NK-92 treated with Interleukin-12 subunit alpha and Interleukin-12 subunit beta, amount 100 ng/mL, for 24 hours (cell line): ENCODE data around the gene THSD7A.

ENCODE experiments used
- DNase-seq: peaks from one replicate; lab custom pipeline; 2025; lab: John Stamatoyannopoulos, UW

Gene THSD7A

DNA sequence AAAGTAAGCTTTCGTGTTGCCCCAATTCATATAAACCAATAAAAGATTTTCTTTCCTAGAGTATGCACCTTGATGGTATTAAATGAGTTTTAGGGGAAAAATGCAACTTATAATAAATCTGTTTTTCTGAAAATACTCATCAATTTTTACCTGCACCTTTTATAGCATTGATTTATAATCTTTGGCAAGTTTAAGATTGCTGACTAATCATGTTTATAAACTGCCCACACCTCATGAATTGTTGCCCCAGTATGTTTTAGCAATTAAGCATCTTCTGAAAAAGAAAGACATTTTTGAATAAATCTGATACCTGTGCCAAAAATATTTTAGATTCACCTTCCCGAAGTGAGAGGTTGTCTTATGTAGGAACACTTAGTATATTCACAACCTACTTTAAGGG is 420.0 kb downstream of the THSD7A start:
- DNase-seq, result no peak

DNA sequence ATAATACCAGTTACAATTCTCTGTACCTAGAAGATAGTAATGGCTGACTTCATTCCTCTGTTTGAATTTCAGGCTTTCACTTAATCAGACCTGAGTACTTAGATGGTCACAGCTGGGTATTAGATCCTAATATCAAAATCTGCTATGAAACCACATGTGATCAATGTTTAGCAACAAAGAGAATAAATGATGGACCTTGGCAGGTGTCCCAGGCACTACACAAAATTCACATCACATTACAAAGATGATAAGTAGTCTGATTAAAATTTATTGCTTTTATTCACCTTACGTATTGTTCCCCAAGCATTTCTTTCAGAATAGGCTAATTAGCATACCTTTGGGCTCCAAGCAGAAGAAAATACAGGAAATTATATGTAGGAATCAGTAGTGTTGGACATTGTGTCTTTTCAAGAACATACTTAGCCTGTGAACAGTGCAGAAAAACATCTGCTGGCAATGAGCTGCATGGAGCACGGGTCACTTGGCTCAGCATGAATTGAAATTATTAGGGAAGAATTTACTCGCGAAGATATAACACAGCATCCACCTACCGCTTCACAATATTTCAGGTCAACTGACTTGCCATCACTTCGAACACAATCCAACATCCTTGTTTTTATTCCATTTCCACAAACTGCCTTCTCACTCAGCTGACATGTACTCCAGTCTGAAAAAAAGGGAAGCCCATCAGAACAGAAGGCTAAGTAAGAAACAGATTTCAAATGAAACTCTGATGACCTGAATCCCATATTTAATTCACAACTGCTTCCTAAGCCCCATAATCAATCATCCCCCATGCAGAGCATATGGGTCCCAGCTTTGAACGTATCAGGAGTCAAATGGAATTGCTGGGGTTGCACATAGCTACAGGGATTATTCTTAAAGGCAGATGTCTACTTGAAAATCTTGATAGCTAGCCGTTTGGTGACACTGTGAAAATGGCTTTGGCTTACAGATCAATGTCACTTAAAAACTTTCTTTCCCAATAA is 421.0 kb downstream of the THSD7A start:
- DNase-seq, result no peak

DNA sequence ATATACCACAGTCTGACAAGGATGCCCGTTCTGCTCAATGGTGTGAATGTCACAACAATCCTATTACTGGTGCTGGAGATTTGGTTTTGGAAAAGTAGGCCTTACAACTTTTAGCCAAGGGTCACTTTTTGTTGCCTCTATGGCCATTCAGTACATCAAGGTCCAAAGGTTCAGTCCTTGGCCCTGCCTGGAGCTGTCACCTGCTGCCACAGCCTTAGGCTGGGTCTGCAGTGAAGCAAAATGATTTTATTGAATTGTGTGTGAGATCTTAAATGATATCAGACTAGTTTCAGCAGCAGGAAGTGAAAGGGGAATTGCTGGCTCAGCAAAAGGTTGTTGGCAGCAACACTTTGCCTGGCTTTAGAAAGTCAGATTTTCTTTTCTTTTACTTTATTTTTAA is 427.6 kb downstream of the THSD7A start:
- no peak for DNase-seq

DNA sequence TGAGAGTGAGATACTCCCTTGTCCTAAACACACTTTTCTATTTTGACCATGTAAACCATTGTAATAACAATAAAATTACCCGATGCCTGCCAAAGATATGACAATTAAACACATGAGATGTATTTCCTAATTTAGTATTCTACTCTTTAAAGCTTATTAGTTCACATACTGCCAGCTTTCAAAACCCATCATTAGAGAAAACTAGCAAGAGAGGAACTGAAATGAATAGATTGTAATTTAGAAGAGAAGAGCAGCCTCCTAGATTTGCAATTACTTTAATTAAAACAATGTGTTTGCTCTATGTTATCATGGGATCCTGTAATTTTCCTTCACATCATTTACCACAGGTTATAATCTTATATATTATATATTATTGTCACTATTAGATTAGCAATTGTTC is 428.2 kb downstream of the THSD7A start:
- DNase-seq, result no peak

DNA sequence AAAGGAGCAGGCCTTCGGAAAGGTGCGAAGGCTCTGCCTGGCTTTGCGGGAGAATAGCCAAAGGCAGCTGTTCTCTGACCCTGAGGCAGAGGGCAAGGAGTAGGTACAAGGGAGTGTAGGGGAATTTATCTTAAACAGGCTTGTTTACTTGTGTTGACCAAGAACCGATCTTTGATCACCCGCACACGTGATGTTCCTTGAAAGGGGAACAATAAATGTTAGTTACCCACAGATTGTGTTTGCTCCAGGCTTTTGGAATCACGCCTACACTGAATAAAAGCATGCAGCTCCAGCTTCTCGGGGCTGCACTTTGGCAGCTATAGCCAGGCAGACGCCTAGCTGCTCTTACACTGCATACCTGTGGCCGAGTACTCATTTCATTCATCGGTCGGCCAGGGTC is 437.6 kb downstream of the THSD7A start:
- no peak for DNase-seq

DNA sequence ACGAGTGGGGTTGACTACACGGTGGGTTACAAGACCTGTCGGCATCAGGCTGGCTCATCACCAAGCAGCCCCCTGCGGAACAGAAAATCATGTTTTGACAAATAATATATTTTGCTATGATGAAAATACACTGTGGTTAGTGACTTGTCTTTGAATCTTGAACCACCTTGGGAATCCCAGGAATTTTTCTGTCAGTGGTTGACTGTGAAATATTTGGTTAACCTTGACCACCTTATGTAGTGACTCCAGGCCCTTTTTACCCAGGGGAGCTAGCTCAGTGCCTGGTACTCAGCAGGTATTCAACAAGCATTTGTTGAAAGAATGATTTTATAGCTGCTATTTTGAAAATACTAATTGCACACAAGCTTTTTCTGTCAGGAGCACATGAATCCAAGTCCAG is 452.4 kb downstream of the THSD7A start:
- DNase-seq, result no peak

DNA sequence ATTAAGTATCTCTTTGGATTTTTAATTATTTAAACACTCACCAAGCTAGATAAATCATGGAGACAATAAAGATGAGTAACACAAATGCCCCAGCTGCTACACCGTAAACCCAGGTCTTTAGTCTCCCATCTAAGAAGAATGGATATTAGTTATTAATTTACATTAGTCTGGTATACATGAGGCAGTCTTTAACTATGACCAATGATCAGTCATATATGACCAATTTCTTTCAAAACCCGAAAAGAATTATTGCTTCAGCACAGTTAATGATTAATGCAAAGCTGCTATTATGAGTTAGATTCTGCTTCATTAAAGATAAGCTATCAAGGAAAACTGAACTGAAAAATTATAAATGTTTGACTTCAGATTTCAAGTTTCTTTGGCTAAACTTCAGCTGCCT is 455.5 kb downstream of the THSD7A start:
- DNase-seq, result no peak

DNA sequence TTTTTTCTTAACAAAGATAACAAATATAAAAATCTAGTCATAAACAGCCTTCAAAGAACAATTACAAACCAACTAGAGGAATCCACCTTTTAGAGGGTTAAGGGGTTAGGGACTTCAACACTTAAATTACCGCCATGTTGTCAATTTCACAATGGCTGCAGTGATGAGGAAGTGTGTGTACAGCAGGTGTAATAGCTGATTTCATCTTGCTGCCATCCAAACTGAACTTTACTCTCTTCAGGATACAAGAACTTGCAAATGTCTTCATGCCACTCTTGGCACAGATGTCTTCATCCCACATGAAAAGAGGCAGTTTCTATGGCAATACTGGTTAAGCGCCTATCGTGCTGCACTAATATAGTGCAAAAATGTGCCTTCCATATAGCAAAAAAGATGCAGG is 457.4 kb downstream of the THSD7A start:
- DNase-seq, result no peak

DNA sequence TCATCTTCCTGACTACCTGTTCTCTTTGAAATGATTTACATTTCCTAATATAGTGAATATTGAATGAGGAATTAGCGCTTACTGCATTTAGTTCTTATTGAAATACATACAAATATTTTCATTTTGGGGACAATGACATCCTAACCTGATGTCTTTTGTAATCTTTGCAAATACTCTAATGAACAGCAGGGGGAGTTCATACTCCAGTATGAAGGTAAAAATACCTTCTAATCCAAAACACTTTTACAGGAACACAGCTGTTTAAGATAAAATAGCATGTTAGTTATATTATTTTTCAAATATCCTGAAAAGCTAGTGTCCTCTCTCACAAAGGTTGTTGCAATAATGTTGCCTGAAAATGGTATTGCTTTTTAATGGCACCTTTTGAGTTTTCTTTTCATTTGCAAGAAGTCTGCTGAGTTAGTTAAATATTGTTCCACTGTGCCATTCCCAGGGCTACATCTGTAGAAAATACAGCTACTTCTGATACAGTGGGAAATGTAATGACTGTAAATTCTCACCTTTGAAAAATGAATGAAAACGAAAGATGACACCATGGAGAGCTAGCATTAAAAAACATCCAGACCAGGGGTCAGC is 458.4 kb downstream of the THSD7A start:
- DNase-seq, result no peak

DNA sequence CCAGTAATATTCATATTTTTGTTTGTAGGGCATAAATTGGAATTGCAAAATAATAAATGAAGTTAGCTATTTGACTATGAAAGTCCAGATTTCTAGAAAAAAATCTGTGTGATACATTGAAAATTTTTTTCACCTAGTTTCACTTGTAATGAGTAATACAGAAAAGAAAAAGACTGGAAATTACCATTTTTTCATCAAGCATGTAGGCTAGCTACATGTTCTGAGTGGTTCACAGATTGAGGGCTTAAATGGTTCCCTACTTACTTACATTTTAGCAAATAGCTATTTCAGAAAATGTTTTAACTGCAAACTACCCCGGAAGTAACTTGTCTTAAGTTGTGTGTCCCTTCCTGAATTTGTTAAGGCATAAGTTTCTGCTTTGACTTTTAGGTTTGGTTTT is 462.3 kb downstream of the THSD7A start:
- DNase-seq, result no peak

DNA sequence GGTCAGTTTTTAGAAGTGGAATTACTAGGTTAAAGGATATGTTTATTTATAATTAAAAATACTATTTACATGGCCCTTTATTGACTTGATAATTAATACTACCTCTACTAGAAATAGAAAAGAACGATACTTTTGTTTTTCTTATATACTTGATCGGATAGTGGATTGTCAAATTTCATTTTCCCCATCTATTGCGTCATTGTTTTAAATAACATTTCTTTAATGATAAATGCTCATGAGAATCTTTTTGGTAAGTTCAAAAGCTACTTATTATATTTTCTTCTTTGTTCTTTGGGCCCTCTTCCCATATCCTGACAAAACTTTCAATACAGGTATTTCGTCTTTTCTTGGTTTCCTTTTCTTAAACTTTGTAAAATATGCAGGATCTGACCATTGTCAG is 465.9 kb downstream of the THSD7A start:
- DNase-seq, result no peak

DNA sequence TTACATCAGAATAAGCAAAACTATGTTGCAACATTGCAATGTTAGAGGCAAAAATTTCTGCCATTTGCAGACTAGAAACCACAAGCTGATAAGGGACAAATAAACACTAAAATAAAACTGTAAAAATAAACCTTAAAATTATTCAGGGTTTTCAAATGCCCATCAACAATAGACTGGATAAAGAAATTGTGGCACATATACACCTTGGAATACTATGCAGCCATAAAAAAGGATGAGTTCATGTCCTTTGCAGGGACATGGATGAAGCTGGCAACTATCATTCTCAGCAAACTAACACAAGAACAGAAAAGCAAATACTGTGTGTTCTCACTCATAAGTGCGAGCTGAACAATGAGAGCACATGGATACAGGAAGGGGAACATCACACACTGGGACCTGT is 473.4 kb downstream of the THSD7A start:
- DNase-seq, result no peak

DNA sequence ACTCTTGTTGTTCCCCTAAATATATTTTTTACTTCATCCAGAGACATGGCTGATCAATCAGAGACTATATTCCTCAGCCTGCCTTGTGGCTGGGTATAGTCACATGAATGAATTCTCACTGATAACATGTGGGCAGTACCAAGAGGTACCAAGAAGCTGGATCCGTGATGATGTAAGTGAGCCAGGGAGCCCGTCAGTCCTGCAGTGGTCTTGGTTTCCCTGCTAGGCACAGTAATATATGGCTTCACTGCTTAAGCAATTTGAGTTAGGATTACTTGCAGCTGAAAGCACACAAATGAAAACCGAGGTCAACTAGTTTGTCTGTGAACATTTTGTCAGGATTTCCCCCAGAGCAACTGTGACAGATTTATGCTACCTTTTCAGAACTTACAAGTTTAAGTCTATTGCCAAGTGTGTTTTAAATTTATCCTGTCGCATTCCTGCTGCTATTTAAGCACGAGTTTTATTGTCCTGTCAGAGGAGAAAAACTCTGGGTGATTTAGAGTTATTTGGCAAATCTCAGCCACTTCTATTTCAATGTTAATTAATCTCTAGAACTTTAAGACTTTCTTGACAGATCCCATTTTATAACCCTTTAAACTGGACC is 476.5 kb downstream of the THSD7A start:
- DNase-seq, result no peak

DNA sequence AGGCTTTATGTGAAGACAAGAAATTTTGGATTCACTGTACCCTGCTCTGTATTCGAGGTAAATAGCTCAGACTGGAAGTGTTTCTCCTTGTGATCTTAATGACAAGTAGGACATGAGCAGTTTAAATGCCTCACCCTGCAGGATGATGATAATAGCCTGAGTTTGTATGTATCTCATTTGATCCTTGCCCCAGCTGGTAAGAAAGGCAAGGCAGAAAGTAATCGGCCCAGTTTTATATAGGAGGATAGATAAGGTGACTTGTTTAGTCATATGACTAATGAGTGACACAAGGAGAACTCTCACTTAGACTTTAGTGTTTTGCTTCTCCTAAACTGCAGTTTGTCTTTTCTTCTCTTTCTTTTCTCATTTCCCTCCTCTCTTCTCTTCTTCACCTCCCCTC is 485.7 kb downstream of the THSD7A start:
- DNase-seq, result no peak

DNA sequence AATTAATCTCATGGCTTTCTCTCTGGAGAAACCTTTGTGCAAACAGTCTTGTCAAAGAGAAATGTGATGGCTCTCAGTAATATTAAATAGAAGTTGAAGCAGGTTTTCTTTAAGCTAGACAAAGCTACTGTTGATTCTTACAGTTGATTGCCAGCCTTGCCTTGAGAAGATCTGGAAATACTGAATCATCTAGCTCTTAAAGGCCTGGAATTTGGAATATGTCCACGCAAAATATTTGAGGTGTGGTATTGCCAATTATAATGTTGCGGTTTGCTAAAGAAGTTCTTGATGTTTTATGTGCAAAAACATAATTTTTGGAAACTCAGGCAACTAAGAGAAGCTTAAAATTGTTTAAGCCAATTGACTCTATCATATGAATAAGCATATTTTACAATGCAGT is 486.4 kb downstream of the THSD7A start:
- no peak for DNase-seq

DNA sequence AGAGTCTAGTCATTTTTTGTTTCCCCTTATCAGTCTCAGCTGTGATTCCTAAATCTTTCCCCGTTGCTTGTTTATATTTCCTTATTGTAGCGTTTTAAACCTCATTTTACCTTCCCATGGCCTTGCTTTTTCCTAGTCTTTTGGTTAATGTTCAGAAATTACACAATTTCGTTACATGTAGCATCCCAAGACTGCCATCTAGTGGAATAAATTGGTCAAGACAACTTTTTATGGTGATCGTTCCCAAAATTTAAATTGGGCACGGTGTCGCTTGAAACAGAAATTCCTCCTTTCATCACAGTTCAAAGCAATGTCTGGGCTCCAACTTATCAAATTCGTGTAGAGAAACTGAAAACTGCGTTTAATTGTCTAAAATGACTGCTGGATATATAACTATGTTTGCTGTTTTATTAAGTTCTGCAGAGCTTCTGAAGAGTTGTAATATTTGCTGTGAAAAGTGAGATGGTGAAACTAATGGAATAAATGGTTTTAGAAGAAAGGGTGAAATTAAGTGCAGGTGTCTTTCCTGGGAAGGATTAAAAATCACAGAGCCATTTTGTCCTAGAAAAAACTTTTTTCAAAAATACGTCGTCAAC is 488.1 kb downstream of the THSD7A start:
- no peak for DNase-seq

DNA sequence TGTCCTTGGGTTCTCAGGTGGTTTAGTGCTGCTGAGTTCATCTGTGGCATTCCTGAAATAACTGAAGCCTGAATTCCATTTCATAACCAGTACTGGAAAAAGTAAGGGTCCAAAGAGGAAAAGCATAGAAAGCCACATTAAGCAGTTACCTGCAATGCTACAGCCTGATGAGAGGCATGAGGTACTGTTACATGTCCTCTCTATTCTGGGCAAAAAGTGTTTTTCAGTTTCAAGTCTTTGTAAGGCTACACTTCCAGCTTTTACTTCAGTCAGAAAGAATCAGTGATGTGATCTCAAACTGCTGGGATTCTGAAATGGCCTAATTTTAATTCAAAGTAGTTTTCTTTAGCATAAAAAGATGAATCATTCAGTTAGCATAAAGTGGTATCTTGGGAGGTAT is 488.9 kb downstream of the THSD7A start:
- no peak for DNase-seq

DNA sequence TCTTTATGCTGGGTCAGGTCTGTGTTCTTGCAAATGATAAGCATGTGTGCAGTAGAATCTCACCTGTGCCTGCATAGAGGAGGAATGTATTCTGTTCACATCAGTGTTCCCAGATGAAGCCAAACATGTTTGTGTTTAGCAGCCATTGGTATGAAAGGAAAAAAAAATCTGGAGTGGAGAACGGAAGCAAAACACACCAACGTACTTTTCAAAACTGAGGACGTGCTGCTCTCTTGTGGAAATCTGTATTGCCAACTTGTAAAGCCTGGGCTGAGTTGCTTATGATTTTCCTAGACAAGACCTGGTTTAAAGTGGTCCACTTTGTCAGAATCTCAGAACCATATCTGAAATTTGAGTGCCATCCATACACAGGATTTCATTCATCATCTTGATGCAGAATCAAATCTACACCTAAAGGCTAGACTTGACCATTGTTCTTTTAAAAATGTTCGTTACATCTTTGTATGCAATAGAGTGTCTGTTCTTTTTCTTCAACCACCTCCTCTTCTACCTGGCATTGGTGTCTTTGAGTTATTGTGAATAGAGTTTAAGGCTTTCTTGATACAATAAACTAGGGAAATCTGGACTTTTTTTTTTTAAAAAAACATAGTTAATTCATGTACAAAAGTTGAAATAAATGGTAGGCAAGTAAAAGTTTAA is 490.6 kb downstream of the THSD7A start:
- no peak for DNase-seq

DNA sequence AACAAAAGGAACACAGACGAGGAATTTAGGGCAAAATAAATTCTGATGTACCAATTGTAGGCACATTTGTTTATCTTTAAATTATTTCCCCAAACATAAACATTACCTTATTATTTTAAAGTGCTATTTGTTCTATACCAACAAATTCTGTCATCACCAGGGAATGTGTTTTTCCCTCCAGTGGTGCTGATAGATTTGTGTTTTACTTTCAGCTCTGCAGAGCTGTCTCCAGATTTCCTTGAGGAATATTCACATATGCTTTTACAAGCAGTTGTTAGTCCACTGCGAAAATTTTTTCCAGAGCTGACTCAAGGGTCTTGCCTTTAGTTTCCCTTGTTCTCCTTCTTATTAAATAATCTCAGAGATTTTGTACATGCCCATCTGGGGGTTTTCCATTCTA is 495.6 kb downstream of the THSD7A start:
- no peak for DNase-seq

DNA sequence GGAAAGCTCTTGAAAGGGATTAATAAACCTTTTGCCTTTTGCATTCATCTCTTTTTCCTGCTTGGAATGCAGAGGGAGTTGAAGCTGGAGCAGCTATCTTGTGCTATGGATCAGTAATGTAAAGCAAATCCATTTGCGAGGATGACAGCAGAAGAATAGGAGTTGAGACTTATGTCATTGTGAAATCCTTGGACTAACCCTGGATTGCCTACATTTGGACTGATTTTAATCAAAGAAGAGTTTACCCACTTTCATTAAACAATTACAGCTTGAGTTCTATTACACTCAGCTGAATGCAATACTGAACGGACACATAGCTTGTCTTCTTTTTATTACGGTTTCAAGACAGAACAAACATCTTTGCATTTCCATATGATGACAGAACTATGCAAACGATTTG is 496.1 kb downstream of the THSD7A start:
- DNase-seq, result no peak

DNA sequence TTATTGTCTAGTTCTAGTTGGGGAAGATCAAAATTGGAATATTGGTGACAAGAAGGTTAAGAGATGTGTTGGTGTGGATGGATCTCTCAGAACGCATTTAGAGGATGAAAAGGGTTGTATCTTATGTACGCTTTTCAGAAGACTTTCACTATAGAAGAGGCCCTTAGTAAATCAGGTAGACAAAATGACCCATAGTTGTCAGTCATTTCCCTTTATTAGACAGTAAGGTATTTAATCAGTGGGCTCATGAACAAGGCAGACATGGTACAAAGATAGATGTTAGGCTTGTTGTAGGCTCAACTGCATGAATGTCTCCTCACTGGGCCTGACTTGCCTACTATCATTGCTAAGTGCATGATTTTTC is 499.2 kb downstream of the THSD7A start:
- no peak for DNase-seq

DNA sequence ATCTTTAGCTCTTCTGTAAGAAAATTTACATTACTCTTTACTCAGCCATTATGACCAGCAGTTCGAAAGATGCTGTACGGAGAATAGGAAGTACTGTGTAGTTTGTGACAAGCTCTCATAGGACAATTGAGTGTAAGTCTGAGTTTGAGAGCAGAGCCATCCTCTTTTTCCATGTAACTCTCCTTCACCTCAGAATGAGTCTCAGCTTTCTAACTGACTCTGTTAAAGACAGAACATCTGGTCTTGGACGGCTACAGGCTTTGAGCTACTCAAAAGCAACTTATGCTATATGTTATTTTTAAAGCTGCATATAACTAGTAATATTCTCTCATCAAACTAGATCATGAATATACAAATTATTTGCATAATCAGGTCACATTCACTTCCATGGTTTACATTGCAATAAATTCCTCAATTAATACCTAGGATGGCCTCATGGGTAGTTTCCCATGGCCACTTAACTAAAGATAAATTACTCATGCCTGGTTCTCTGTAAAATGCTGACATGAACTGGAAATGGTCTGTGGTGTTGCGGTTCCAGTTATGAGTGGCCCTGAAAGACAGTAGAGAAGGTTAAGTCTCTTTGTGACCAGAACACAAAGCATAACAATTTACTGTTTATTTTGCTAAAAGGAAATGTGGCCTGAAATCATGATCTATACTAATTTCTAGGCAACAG is 499.7 kb downstream of the THSD7A start:
- DNase-seq, result no peak
